Mesenchymal stem cell (in vitro differentiated cells and primary cell): ENCODE measurements around the gene CLDN22.
A peak's percentile ranks its signal among the peaks of the same experiment; 100 is the strongest.

Source experiments
- DNase-seq: peaks from one replicate; pipeline ENCODE4 v3.0.0-alpha.2; 2013
- H2AFZ ChIP-seq: one replicate; pipeline ENCODE4 v1.6.1; 2013; ENCODE audit warnings: low read depth, mild to moderate bottlenecking, control low read depth, inconsistent platforms, low read length, moderate library complexity
- H2AK5ac ChIP-seq: 2 replicates; pipeline ENCODE4 v1.6.1; 2013; ENCODE audit warnings: low read length, moderate library complexity, mild to moderate bottlenecking, inconsistent platforms; ENCODE audit not compliant: severe bottlenecking
- H2BK120ac ChIP-seq: one replicate; pipeline ENCODE4 v1.6.1; 2013; ENCODE audit warnings: low read depth, mild to moderate bottlenecking, inconsistent platforms, low read length, moderate library complexity
- H2BK12ac ChIP-seq, 2 experiments: one replicate each; pipeline ENCODE4 v1.6.1; 2013; ENCODE audit warnings: inconsistent platforms in 2 of 2, low read length in 2 of 2, mild to moderate bottlenecking in 2 of 2, moderate library complexity in 2 of 2, control low read depth in 1 of 2
- H2BK15ac ChIP-seq: one replicate; pipeline ENCODE4 v1.6.1; 2013; ENCODE audit warnings: mild to moderate bottlenecking, low read depth, inconsistent platforms; ENCODE audit not compliant: poor library complexity, severe bottlenecking
- H2BK5ac ChIP-seq: 2 replicates; pipeline ENCODE4 v1.6.1; 2013; ENCODE audit warnings: low read depth, mild to moderate bottlenecking, low read length, control low read depth, inconsistent platforms; ENCODE audit not compliant: poor library complexity, severe bottlenecking
- H3K14ac ChIP-seq, 2 experiments: one replicate each; pipeline ENCODE4 v1.6.1; 2013; ENCODE audit warnings: inconsistent platforms in 2 of 2, low read length in 2 of 2, control low read depth in 1 of 2, mild to moderate bottlenecking in 1 of 2, moderate library complexity in 1 of 2
- H3K18ac ChIP-seq, 2 experiments: one replicate each; pipeline ENCODE4 v1.6.1; 2013; ENCODE audit warnings: inconsistent platforms in 2 of 2, low read length in 2 of 2, control low read depth in 1 of 2, low read depth in 1 of 2, mild to moderate bottlenecking in 1 of 2
- H3K23ac ChIP-seq, 2 experiments: one replicate each; pipeline ENCODE4 v1.6.1; 2013; ENCODE audit warnings: inconsistent platforms in 2 of 2, low read length in 2 of 2, mild to moderate bottlenecking in 2 of 2, moderate library complexity in 2 of 2, control low read depth in 1 of 2
- H3K27ac ChIP-seq: 2 replicates; pipeline ENCODE4 v1.5.1; 2013; ENCODE audit warnings: mild to moderate bottlenecking, moderate library complexity, low read length, control low read depth, inconsistent platforms; ENCODE audit not compliant: poor library complexity, severe bottlenecking
- H3K27me3 ChIP-seq, 2 experiments: 2 replicates each; pipeline versions ENCODE4 v1.6.1 to v1.7.0; 2013; ENCODE audit warnings: low read length in 2 of 2, mild to moderate bottlenecking in 2 of 2, moderate library complexity in 2 of 2, control low read depth in 1 of 2, inconsistent platforms in 1 of 2; ENCODE audit not compliant: control insufficient read depth in 1 of 2, insufficient read depth in 1 of 2
- H3K36me3 ChIP-seq, 2 experiments: 2 replicates each; pipeline versions ENCODE4 v1.6.1 to v1.7.0; 2013; ENCODE audit warnings: low read length in 2 of 2, control low read depth in 1 of 2, inconsistent platforms in 1 of 2, low read depth in 1 of 2, mild to moderate bottlenecking in 1 of 2; ENCODE audit not compliant: insufficient read depth in 2 of 2, control insufficient read depth in 1 of 2
- H3K4ac ChIP-seq, 2 experiments: one replicate each; pipeline ENCODE4 v1.6.1; 2013; ENCODE audit warnings: inconsistent platforms in 2 of 2, low read length in 2 of 2, mild to moderate bottlenecking in 2 of 2, moderate library complexity in 2 of 2, control low read depth in 1 of 2, low read depth in 1 of 2
- H3K4me1 ChIP-seq: 2 replicates; pipeline ENCODE4 v1.6.1; 2013; ENCODE audit warnings: low read depth, low read length, control low read depth; ENCODE audit not compliant: control insufficient read depth, insufficient read depth
- H3K4me2 ChIP-seq: 2 replicates; pipeline ENCODE4 v1.6.1; 2013; ENCODE audit warnings: low read length, mild to moderate bottlenecking, inconsistent platforms; ENCODE audit not compliant: poor library complexity, severe bottlenecking
- H3K4me3 ChIP-seq, 2 experiments: 2 replicates each; pipeline versions ENCODE4 v1.5.1 to v1.7.0; 2013; ENCODE audit warnings: low read length in 2 of 2, mild to moderate bottlenecking in 2 of 2, control low read depth in 1 of 2, low read depth in 1 of 2; ENCODE audit not compliant: insufficient read depth in 1 of 2
- H3K79me1 ChIP-seq: replicated peaks from 2 replicates; pipeline ENCODE4 v1.6.1; 2013; ENCODE audit warnings: mild to moderate bottlenecking, control low read depth, low read length, inconsistent platforms; ENCODE audit not compliant: poor library complexity, severe bottlenecking
- H3K9ac ChIP-seq: 2 replicates; pipeline ENCODE4 v1.7.0; 2013; ENCODE audit warnings: mild to moderate bottlenecking, low read length, moderate library complexity
- H3K9me3 ChIP-seq: 2 replicates; pipeline ENCODE4 v1.7.0; 2013; ENCODE audit warnings: mild to moderate bottlenecking, low read length; ENCODE audit not compliant: control insufficient read depth
- H4K8ac ChIP-seq: one replicate; pipeline ENCODE4 v1.6.1; 2013; ENCODE audit warnings: inconsistent platforms, mild to moderate bottlenecking, low read length, moderate library complexity
- H4K91ac ChIP-seq: one replicate; pipeline ENCODE4 v1.6.1; 2013; ENCODE audit warnings: mild to moderate bottlenecking, low read length, inconsistent platforms
- WGBS: methylation state at CpG from one replicate; pipeline ENCODE4 v1.1.7; 2013; ENCODE audit warnings: mixed read lengths; 5-methylcytosine and 5-hydroxymethylcytosine counted together

CLDN22 gene

DNA sequence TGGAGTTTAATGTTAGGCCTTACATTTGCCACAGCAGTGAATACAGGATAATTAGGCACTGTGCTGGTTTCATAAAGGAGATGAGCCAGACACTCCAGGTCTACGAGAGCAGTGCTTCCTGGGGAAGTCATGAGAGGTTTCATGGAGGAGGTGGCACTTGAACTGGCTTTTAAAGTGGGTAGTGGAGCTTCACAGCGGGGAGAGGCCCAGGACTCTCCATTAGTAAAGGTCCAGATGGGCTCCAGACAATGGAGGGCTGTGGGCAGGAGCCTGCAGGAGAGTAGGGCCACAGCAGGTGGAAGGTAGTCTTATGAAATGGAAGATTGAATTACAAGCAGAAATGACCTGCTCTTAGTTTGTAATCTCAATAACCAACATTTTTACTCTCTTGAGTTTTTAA lies 29.0 kb downstream of the CLDN22 start:
- no peak overlapping the region for H2AFZ ChIP-seq
- H3K4ac ChIP-seq: no peak overlapping the region
- no peak overlapping the region for H4K8ac ChIP-seq
- H3K14ac ChIP-seq: no peak overlapping the region
- no peak overlapping the region for H2BK120ac ChIP-seq
- H2BK5ac ChIP-seq: no peak overlapping the region
- DNase-seq: no peak
- H3K36me3 ChIP-seq: peaks cover 28 to 69% of the 10 kb centered on the region in 2 experiments
- H3K27me3 ChIP-seq: no peaks in the 10 kb centered on the region
- no peak overlapping the region for H3K18ac ChIP-seq
- WGBS: 89% methylated on average over 2 of the region's 2 CpGs
- peak overlapping the region; percentile 9 for H4K91ac ChIP-seq
- no peak overlapping the region for H2BK12ac ChIP-seq
- no peaks in the 10 kb centered on the region for H3K9me3 ChIP-seq
- H3K9ac ChIP-seq: no peak overlapping the region
- H3K4me2 ChIP-seq: no peak overlapping the region
- H3K79me1 ChIP-seq: peaks cover 14% of the 10 kb centered on the region
- H3K27ac ChIP-seq: no peak overlapping the region
- H3K4me3 ChIP-seq: no peak overlapping the region
- peaks cover 13% of the 10 kb centered on the region for H3K4me1 ChIP-seq
- no peak overlapping the region for H2AK5ac ChIP-seq
- no peak overlapping the region for H2BK15ac ChIP-seq
- no peak overlapping the region for H3K23ac ChIP-seq

DNA sequence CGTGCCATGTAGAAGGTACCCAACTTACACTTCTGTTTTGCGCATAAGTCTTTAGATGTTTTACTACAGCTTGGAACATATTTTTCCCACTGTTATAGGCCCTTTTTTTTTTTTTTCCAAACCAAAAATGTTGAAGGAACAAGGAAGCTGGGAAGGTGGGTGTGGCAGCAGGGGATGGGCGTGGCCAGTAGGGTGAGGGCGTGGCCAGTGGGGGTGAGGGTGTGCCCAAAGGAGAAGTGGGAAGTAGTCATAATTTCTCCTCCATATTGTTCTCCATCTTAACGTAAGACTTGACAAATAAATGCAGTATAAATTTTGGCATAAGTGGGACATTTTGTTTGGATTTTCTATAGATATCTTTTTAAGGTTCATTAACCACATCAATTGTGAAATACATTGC lies 30.4 kb downstream of the CLDN22 start:
- Histone ChIP-seq H4K91ac (no peak overlapping the region), H3K4ac (no peak overlapping the region), H2BK120ac (no peak overlapping the region), H2AK5ac (no peak overlapping the region), H3K4me2 (no peak overlapping the region), H3K23ac (no peak overlapping the region), H3K4me1 (peaks cover 19% of the 10 kb centered on the region), H3K27ac (no peak overlapping the region), H2BK15ac (no peak overlapping the region), H3K18ac (no peak overlapping the region), H3K9me3 (no peaks in the 10 kb centered on the region), H3K9ac (no peak overlapping the region), H3K27me3 (no peaks in the 10 kb centered on the region), H3K36me3 (peaks cover 25 to 66% of the 10 kb centered on the region in 2 experiments), H2AFZ (no peak overlapping the region), H3K79me1 (peaks cover 15% of the 10 kb centered on the region), H4K8ac (no peak overlapping the region), H2BK5ac (no peak overlapping the region), H3K4me3 (no peak overlapping the region), H2BK12ac (no peak overlapping the region), H3K14ac (no peak overlapping the region)
- WGBS: 100% methylated on average over 3 of the region's 5 CpGs
- no peak for DNase-seq

DNA sequence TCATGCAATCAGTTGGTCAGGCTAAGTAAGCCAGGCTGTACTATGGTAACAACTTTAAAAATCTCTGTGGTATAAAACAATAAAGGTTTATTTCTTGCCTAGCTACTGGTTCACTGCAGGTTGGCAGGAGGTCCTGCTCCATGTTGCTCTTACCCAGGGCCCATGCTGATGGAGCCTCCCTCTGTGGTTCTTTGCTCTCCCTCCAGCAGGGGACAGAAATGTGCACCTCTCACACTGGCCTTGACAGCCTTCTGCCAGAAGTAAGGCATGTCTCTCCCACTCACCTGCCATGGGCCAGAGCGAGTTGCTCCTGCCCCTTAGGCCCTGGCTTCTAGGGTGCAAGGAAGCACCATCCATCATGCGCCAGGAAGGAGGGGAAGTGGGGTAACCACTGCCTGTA lies 31.1 kb downstream of the CLDN22 start:
- no peak overlapping the region for H4K8ac ChIP-seq
- H3K36me3 ChIP-seq: peaks cover 29 to 69% of the 10 kb centered on the region in 2 experiments
- no peak overlapping the region for H3K4me3 ChIP-seq
- H2BK5ac ChIP-seq: no peak overlapping the region
- no peak overlapping the region for H3K4me2 ChIP-seq
- H3K18ac ChIP-seq: no peak overlapping the region
- H2AFZ ChIP-seq: no peak overlapping the region
- no peak overlapping the region for H3K4ac ChIP-seq
- 95% methylated on average over 2 of the region's 2 CpGs for WGBS
- no peaks in the 10 kb centered on the region for H3K9me3 ChIP-seq
- no peak overlapping the region for H4K91ac ChIP-seq
- H3K27ac ChIP-seq: no peak overlapping the region
- H3K4me1 ChIP-seq: peaks cover 22% of the 10 kb centered on the region
- H2AK5ac ChIP-seq: peak overlapping the region; percentile 3
- H3K27me3 ChIP-seq: no peaks in the 10 kb centered on the region
- no peak overlapping the region for H2BK120ac ChIP-seq
- H2BK12ac ChIP-seq: no peak overlapping the region
- no peak for DNase-seq
- no peak overlapping the region for H3K23ac ChIP-seq
- H2BK15ac ChIP-seq: no peak overlapping the region
- H3K14ac ChIP-seq: no peak overlapping the region
- peaks cover 15% of the 10 kb centered on the region for H3K79me1 ChIP-seq
- no peak overlapping the region for H3K9ac ChIP-seq

DNA sequence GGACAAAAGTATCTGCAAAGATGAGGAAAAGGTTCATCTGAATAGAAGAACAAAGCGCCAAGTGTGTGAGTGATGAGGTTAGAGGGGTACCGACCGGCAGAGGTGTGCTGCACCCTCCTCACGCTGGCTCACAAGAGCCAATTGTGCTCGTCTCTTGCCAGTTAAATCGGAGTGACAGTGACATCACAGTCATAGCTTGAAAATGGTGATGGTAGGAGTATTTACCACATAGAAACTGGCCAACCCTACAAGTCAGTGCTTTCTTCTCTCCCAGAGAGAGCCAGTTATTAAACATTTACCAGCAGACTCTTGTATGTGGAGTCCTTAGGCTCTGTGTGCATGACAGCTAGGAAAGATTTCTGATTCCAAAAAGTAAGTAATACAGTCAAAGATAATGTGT lies 32.4 kb downstream of the CLDN22 start:
- no peak for DNase-seq
- Histone ChIP-seq H3K27ac (peak overlapping the region; percentile 78), H2BK12ac (peak overlapping the region in 1 of 2 experiments; percentile 42), H3K4me2 (peak overlapping the region; percentile 36), H3K14ac (no peak overlapping the region), H3K4me1 (peaks cover 22% of the 10 kb centered on the region), H3K18ac (no peak overlapping the region), H4K8ac (no peak overlapping the region), H2AFZ (no peak overlapping the region), H2BK5ac (peak overlapping the region; percentile 60), H4K91ac (no peak overlapping the region), H3K9ac (no peak overlapping the region), H2BK15ac (no peak overlapping the region), H2BK120ac (no peak overlapping the region), H3K27me3 (no peaks in the 10 kb centered on the region), H3K4ac (no peak overlapping the region), H3K36me3 (peaks cover 29 to 79% of the 10 kb centered on the region in 2 experiments), H3K79me1 (peaks cover 17% of the 10 kb centered on the region), H3K23ac (no peak overlapping the region), H3K9me3 (no peaks in the 10 kb centered on the region), H3K4me3 (no peak overlapping the region), H2AK5ac (peak overlapping the region; percentile 90)
- WGBS: 98% methylated on average over 4 of the region's 6 CpGs
